K562 (cell line): ENCODE data around the gene TAF4. TPM values are rescaled to one million over a fixed set of nuclear protein-coding genes. Genes with fewer than 3 reads are reported as not detected.

Experiments
- CREM ChIP-seq: IDR thresholded peaks from 2 replicates; pipeline ENCODE4 v1.6.1; 2014; ENCODE audit warnings: antibody characterized with exemption, low read depth
- GATA2 ChIP-seq: sonication (generic); formaldehyde crosslinking; IDR thresholded peaks from 2 replicates; pipeline ENCODE4 v1.4.0; 2020; ENCODE audit warnings: mild to moderate bottlenecking, missing genetic modification reagents
- KLF16 ChIP-seq: IDR thresholded peaks from 2 replicates; pipeline ENCODE4 v1.6.1; 2016; ENCODE audit warnings: antibody characterized with exemption
- MBD2 ChIP-seq: sonication (generic); IDR thresholded peaks from 2 replicates; pipeline ENCODE4 v1.6.1; 2016; ENCODE audit warnings: low read depth, borderline replicate concordance
- NCOA6 ChIP-seq: fragments of 450-650 bp; IDR thresholded peaks from 2 replicates; pipeline ENCODE4 v1.6.1; 2017; ENCODE audit warnings: mild to moderate bottlenecking
- NFE2L1 ChIP-seq: fragments of 450-650 bp; IDR thresholded peaks from 2 replicates; pipeline ENCODE4 v1.6.1; 2016; ENCODE audit warnings: missing genetic modification characterization, low read depth, mild to moderate bottlenecking, missing compliant biosample characterization, moderate library complexity, borderline replicate concordance
- PCBP1 ChIP-seq: fragments of 200-400 bp; formaldehyde crosslinking; IDR thresholded peaks from 2 replicates; pipeline ENCODE4 v1.6.1; 2018; ENCODE audit warnings: mild to moderate bottlenecking, low read depth, low read length; ENCODE audit not compliant: poor library complexity, severe bottlenecking
- PRMT5 ChIP-seq: sonication (generic); formaldehyde crosslinking; IDR thresholded peaks from 2 replicates; pipeline ENCODE4 v1.5.0; 2020; ENCODE audit warnings: missing genetic modification reagents
- RBM34 ChIP-seq: fragments of 200-400 bp; formaldehyde crosslinking; IDR thresholded peaks from 2 replicates; pipeline ENCODE4 v1.6.1; 2018; ENCODE audit warnings: low read length, borderline replicate concordance; ENCODE audit not compliant: insufficient read depth
- ZBED1 ChIP-seq: IDR thresholded peaks from 2 replicates; pipeline ENCODE4 v1.6.1; 2014
- ZNF12 ChIP-seq: sonication (generic); formaldehyde crosslinking; IDR thresholded peaks from 2 replicates; pipeline ENCODE4 v1.4.0; 2020; ENCODE audit warnings: mild to moderate bottlenecking, missing genetic modification reagents
- polyA plus RNA-seq, 8 experiments: library from polyadenylated mRNA; depleted of rRNA in 4 of 8; stranded (reverse) in 5 of 8; unstranded in 3 of 8; fragments of >200 nt; fragmentation: Nextera tagmentation in 2 of 8; fragmentation: Illumina TruSeq in 1 of 8; extraction: Ambion mirVana in 2 of 8; extraction: Trizol in 1 of 8; gene quantifications; 2 replicates each; pipeline versions ENCODE4 v1.2.1 to v1.2.3, GENCODE V29; 2011 to 2014; ENCODE audit warnings: inconsistent platforms in 1 of 8, missing spikeins in 1 of 8
- total RNA-seq, 7 experiments: library from RNA; depleted of rRNA in 6 of 7; stranded (reverse); fragments of >200 nt in 6 of 7; fragmentation: Illumina TruSeq in 2 of 7; extraction: Trizol in 2 of 7; gene quantifications; 2 replicates each; pipeline versions ENCODE4 v1.2.1 to v1.2.3, GENCODE V29; 2011 to 2021; ENCODE audit warnings: low replicate concordance in 1 of 7
- TF ChIP-seq, protein P1 (sequence below), 2 experiments: fragments of 450-650 bp; IDR thresholded peaks; 2 replicates each; pipeline ENCODE4 v1.6.1; 2018; ENCODE audit warnings: mild to moderate bottlenecking in 2 of 2, low read depth in 1 of 2; ENCODE audit not compliant: partially characterized antibody in 2 of 2
- TF ChIP-seq, protein P2 (sequence below): sonication (generic); formaldehyde crosslinking; IDR thresholded peaks from 2 replicates; pipeline ENCODE4 v1.9.0; 2022; ENCODE audit warnings: mild to moderate bottlenecking, missing genetic modification reagents
- TF ChIP-seq, protein P3 (sequence below), 2 experiments: fragments of 450-650 bp; IDR thresholded peaks; 2 replicates each; pipeline ENCODE4 v1.6.1; 2016
- TF ChIP-seq, protein P4 (sequence below): sonication (generic); formaldehyde crosslinking; IDR thresholded peaks from 2 replicates; pipeline ENCODE4 v1.8.0; 2022; ENCODE audit warnings: mild to moderate bottlenecking, missing genetic modification reagents
- TF ChIP-seq, protein P5 (sequence below): sonication (generic); formaldehyde crosslinking; IDR thresholded peaks from 2 replicates; pipeline ENCODE4 v1.8.0; 2022; ENCODE audit warnings: mild to moderate bottlenecking, missing genetic modification reagents, borderline replicate concordance
- TF ChIP-seq, protein P6 (sequence below): fragments of 250-450 bp; sonication (Bioruptor Pico); IDR thresholded peaks from 2 replicates; pipeline ENCODE4 v1.5.1; 2021; ENCODE audit warnings: mild to moderate bottlenecking

TAF4 gene
- total and polyA plus RNA-seq, 9 of the 15 experiments (the other 6 are each of a cell fraction or from before 2014, with no cell fraction given): 0.44 to 28.3 (median 5.6) TPM

DNA sequence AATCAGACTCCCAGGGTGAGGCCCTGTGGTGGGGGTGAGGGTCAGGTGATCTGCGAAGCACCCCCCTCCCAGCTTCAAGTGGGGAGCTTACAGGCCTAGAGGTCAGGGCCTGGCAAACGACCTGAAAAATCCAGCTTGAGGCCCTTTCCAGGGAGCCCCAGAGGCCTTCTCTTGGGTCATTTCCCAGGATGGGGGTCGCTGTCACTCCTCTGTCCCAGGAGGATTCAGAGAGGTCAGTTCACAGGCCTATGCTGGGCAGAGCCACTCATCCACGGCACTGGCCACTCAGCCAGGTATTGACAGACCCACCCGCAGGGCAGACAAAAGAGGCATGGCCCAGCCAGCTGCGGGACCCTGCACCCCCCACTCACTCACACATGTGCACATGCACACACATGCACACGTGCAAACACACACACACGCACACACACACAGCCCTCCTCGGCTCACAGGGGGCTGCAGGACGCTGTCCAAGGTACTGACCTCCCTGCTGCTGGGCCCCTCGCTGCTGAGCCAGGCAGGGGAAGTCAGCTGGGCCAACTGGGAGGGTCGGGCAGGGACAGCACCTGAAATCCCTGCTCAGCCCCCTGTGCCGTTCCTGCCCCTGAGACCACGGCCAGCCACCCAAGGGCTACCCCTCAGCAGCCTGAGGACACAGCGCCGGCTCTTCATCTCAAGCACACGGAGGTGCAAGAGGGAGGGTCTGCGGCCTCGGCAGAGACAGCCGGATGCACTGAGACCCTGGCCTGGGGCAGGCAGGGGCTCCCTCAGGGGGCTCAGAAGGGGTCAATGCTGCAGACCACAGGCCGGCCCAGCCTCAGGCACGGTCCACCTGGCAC is 113.8 kb downstream of the TAF4 start (continued):
- TF ChIP-seq, protein P1, sequence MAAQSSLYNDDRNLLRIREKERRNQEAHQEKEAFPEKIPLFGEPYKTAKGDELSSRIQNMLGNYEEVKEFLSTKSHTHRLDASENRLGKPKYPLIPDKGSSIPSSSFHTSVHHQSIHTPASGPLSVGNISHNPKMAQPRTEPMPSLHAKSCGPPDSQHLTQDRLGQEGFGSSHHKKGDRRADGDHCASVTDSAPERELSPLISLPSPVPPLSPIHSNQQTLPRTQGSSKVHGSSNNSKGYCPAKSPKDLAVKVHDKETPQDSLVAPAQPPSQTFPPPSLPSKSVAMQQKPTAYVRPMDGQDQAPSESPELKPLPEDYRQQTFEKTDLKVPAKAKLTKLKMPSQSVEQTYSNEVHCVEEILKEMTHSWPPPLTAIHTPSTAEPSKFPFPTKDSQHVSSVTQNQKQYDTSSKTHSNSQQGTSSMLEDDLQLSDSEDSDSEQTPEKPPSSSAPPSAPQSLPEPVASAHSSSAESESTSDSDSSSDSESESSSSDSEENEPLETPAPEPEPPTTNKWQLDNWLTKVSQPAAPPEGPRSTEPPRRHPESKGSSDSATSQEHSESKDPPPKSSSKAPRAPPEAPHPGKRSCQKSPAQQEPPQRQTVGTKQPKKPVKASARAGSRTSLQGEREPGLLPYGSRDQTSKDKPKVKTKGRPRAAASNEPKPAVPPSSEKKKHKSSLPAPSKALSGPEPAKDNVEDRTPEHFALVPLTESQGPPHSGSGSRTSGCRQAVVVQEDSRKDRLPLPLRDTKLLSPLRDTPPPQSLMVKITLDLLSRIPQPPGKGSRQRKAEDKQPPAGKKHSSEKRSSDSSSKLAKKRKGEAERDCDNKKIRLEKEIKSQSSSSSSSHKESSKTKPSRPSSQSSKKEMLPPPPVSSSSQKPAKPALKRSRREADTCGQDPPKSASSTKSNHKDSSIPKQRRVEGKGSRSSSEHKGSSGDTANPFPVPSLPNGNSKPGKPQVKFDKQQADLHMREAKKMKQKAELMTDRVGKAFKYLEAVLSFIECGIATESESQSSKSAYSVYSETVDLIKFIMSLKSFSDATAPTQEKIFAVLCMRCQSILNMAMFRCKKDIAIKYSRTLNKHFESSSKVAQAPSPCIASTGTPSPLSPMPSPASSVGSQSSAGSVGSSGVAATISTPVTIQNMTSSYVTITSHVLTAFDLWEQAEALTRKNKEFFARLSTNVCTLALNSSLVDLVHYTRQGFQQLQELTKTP (IDR thresholded peaks at IDR 0.05; ENCODE audit: low read depth in 1 of 2, partially characterized antibody in 2 of 2): peak in 1 of 2 experiments; percentile 58
- no peak for TF ChIP-seq PCBP1
- no peak for TF ChIP-seq RBM34
- no peak for TF ChIP-seq PRMT5 (CRISPR knock-in tag)
- no peak for TF ChIP-seq MBD2
- TF ChIP-seq KLF16: no peak
- TF ChIP-seq ZNF12 (CRISPR knock-in tag): no peak
- TF ChIP-seq, protein P2, sequence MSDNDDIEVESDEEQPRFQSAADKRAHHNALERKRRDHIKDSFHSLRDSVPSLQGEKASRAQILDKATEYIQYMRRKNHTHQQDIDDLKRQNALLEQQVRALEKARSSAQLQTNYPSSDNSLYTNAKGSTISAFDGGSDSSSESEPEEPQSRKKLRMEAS (CRISPR knock-in tag): peak; percentile 26; the same call in 1 of the 2 replicates
- TF ChIP-seq, protein P3, sequence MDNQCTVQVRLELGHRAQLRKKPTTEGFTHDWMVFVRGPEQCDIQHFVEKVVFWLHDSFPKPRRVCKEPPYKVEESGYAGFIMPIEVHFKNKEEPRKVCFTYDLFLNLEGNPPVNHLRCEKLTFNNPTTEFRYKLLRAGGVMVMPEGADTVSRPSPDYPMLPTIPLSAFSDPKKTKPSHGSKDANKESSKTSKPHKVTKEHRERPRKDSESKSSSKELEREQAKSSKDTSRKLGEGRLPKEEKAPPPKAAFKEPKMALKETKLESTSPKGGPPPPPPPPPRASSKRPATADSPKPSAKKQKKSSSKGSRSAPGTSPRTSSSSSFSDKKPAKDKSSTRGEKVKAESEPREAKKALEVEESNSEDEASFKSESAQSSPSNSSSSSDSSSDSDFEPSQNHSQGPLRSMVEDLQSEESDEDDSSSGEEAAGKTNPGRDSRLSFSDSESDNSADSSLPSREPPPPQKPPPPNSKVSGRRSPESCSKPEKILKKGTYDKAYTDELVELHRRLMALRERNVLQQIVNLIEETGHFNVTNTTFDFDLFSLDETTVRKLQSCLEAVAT (IDR thresholded peaks at IDR 0.05): no peak
- no peak for TF ChIP-seq ZBED1
- no peak for TF ChIP-seq NFE2L1
- peak; percentile 28; the same call in 1 of the 2 replicates for TF ChIP-seq CREM
- TF ChIP-seq, protein P4, sequence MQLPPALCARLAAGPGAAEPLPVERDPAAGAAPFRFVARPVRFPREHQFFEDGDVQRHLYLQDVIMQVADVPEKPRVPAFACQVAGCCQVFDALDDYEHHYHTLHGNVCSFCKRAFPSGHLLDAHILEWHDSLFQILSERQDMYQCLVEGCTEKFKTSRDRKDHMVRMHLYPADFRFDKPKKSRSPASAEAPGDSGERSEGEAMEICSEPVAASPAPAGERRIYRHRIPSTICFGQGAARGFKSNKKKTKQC (CRISPR knock-in tag): peak; percentile 72; the same call in 1 of the 2 replicates
- no peak for TF ChIP-seq NCOA6
- TF ChIP-seq, protein P5, sequence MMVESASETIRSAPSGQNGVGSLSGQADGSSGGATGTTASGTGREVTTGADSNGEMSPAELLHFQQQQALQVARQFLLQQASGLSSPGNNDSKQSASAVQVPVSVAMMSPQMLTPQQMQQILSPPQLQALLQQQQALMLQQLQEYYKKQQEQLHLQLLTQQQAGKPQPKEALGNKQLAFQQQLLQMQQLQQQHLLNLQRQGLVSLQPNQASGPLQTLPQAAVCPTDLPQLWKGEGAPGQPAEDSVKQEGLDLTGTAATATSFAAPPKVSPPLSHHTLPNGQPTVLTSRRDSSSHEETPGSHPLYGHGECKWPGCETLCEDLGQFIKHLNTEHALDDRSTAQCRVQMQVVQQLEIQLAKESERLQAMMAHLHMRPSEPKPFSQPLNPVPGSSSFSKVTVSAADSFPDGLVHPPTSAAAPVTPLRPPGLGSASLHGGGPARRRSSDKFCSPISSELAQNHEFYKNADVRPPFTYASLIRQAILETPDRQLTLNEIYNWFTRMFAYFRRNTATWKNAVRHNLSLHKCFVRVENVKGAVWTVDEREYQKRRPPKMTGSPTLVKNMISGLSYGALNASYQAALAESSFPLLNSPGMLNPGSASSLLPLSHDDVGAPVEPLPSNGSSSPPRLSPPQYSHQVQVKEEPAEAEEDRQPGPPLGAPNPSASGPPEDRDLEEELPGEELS (CRISPR knock-in tag): no peak
- no peak for TF ChIP-seq GATA2
- TF ChIP-seq, protein P6, sequence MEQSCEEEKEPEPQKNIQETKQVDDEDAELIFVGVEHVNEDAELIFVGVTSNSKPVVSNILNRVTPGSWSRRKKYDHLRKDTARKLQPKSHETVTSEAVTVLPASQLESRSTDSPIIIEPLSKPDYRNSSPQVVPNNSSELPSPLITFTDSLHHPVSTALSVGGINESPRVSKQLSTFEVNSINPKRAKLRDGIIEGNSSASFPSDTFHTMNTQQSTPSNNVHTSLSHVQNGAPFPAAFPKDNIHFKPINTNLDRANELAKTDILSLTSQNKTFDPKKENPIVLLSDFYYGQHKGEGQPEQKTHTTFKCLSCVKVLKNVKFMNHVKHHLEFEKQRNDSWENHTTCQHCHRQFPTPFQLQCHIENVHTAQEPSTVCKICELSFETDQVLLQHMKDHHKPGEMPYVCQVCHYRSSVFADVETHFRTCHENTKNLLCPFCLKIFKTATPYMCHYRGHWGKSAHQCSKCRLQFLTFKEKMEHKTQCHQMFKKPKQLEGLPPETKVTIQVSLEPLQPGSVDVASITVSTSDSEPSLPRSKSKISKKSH (CRISPR knock-in tag): no peak
